HCT116 (cell line): ENCODE results near the gene HES1.

Experiments used
- CEBPB ChIP-seq: IDR thresholded peaks from 2 replicates; pipeline ENCODE4 v1.6.1; 2012; ENCODE audit warnings: low read depth
- EZH2 ChIP-seq: fragments of 200-600 bp; sonication (generic); IDR thresholded peaks from 2 replicates; pipeline ENCODE4 v1.6.1; 2017; ENCODE audit warnings: antibody characterized with exemption, mixed run types
- JUND ChIP-seq: IDR thresholded peaks from 2 replicates; pipeline ENCODE4 v1.6.1; 2012
- POLR2A ChIP-seq: IDR thresholded peaks from 2 replicates; pipeline ENCODE4 v1.7.0; 2011; ENCODE audit warnings: borderline replicate concordance; ENCODE audit not compliant: insufficient read depth, insufficient read length; ENCODE audit errors: extremely low read depth
- POLR2AphosphoS5 ChIP-seq: IDR thresholded peaks from 2 replicates; pipeline ENCODE4 v1.6.1; 2011; ENCODE audit warnings: mild to moderate bottlenecking, low read depth, low read length, moderate library complexity
- RAD21 ChIP-seq: IDR thresholded peaks from 2 replicates; pipeline ENCODE4 v1.6.1; 2012; ENCODE audit warnings: low read depth, mild to moderate bottlenecking
- SP1 ChIP-seq: IDR thresholded peaks from 2 replicates; pipeline ENCODE4 v1.6.1; 2012; ENCODE audit warnings: low read depth
- TF ChIP-seq, protein P1 (sequence below), 3 experiments: fragments of 200-600 bp in 1 of 3; sonication (generic) in 1 of 3; IDR thresholded peaks in 2 of 3; conservative IDR thresholded peaks in 1 of 3; 2 replicates each; pipeline ENCODE4 v1.5.1; 2012 to 2017; ENCODE audit warnings: low read depth in 2 of 3, low read length in 2 of 3, antibody characterized with exemption in 1 of 3, borderline replicate concordance in 1 of 3, control low read depth in 1 of 3, mild to moderate bottlenecking in 1 of 3, mixed read lengths in 1 of 3, mixed run types in 1 of 3, moderate library complexity in 1 of 3; ENCODE audit not compliant: insufficient read depth in 1 of 3

DNA sequence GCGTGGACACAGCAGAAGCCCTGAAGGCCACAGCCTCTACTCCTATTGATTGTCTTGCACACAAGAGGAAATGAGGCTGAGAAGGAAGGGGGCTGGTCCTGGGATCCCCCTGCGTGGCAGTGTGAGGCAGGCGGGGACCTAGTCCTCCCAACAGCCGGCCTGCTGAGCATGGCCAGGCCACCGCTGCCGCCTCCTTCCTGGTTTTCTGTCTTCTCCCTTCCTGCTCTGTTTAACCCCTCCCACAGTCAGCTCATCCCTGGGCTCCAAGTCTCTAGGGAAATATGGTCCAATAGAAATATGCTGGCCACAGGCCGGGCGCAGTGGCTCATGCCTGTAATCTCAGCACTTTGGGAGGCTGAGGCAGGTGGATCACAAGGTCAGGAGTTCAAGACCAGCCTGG lies 42.1 kb upstream of the HES1 start:
- TF ChIP-seq JUND: no peak
- TF ChIP-seq RAD21: no peak
- TF ChIP-seq, protein P1, sequence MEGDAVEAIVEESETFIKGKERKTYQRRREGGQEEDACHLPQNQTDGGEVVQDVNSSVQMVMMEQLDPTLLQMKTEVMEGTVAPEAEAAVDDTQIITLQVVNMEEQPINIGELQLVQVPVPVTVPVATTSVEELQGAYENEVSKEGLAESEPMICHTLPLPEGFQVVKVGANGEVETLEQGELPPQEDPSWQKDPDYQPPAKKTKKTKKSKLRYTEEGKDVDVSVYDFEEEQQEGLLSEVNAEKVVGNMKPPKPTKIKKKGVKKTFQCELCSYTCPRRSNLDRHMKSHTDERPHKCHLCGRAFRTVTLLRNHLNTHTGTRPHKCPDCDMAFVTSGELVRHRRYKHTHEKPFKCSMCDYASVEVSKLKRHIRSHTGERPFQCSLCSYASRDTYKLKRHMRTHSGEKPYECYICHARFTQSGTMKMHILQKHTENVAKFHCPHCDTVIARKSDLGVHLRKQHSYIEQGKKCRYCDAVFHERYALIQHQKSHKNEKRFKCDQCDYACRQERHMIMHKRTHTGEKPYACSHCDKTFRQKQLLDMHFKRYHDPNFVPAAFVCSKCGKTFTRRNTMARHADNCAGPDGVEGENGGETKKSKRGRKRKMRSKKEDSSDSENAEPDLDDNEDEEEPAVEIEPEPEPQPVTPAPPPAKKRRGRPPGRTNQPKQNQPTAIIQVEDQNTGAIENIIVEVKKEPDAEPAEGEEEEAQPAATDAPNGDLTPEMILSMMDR (IDR thresholded peaks at IDR 0.05 in 2 of 3, conservative IDR thresholded peaks at IDR 0.05 in 1 of 3; ENCODE audit: borderline replicate concordance in 1 of 3, insufficient read depth in 1 of 3, low read depth in 2 of 3, low read length in 2 of 3): no peak
- no peak for TF ChIP-seq POLR2A
- TF ChIP-seq EZH2: no peak
- TF ChIP-seq POLR2AphosphoS5: no peak
- no peak for TF ChIP-seq CEBPB
- TF ChIP-seq SP1: no peak
